Mononuclear cell (primary cell): Measurements from ENCODE around the gene NLGN2. TPM values are rescaled to one million over a fixed set of nuclear protein-coding genes. Genes with fewer than 3 reads are reported as not detected.

Experiments
- H3K27me3 ChIP-seq: 2 replicates; pipeline ENCODE4 v1.6.0; 2011; ENCODE audit warnings: low read length, control low read depth; ENCODE audit not compliant: insufficient read depth
- H3K4me1 ChIP-seq: 2 replicates; pipeline ENCODE4 v1.5.1; 2011; ENCODE audit warnings: mild to moderate bottlenecking, low read length, control low read depth; ENCODE audit not compliant: insufficient read depth
- H3K4me3 ChIP-seq: 2 replicates; pipeline ENCODE4 v1.5.1; 2011; ENCODE audit warnings: mild to moderate bottlenecking, low read length, moderate library complexity
- H3K9me3 ChIP-seq: 2 replicates; pipeline ENCODE4 v1.5.1; 2011; ENCODE audit warnings: low read depth, mild to moderate bottlenecking, control low read depth, low read length
- total RNA-seq: library from RNA; depleted of rRNA; stranded (reverse); fragments of >200 nt; gene quantifications from one replicate; pipeline ENCODE4 v1.2.3, GENCODE V29; 2012

The NLGN2 gene
- total RNA-seq, 1 donor, result 0.73 TPM

GRCh38 chr17:7417056-7417655 lies 9.5 kb downstream of the NLGN2 start:
- Histone ChIP-seq H3K27me3 (no peaks in the 10 kb centered on the region), H3K4me1 (no peaks in the 10 kb centered on the region), H3K9me3 (no peaks in the 10 kb centered on the region), H3K4me3 (no peak overlapping the region)

- no peaks in the 10 kb centered on the region for H3K27me3 ChIP-seq
- no peaks in the 10 kb centered on the region for H3K9me3 ChIP-seq
- no peak overlapping the region for H3K4me3 ChIP-seq
- H3K4me1 ChIP-seq, result no peaks in the 10 kb centered on the region
Measured at GRCh38 chr17:7418472-7419152, 11.0 kb downstream of the NLGN2 start.

GRCh38 chr17:7419819-7420610 lies 12.4 kb downstream of the NLGN2 start, which contains the start of gene SPEM1:
Gene SPEM1, plus strand, starts transcription at chr17:7420324. Its CDS starts 61 bp downstream, at chr17:7420385.
- no peaks in the 10 kb centered on the region for H3K9me3 ChIP-seq
- no peak within 1 kb of the TSS for H3K4me3 ChIP-seq
- no peaks in the 10 kb centered on the region for H3K4me1 ChIP-seq
- H3K27me3 ChIP-seq, result no peaks in the 10 kb centered on the region

GRCh38 chr17:7421186-7421585 lies 13.5 kb downstream of the NLGN2 start:
- no peaks in the 10 kb centered on the region for H3K4me1 ChIP-seq

GRCh38 chr17:7423679-7424078 lies 16.0 kb downstream of the NLGN2 start:
- H3K9me3 ChIP-seq, result no peaks in the 10 kb centered on the region
- no peak overlapping the region for H3K4me3 ChIP-seq
- H3K27me3 ChIP-seq, result no peaks in the 10 kb centered on the region
- H3K4me1 ChIP-seq, result no peaks in the 10 kb centered on the region

More at GRCh38 chr17:7421186-7421585, 13.5 kb downstream of the NLGN2 start:
- Histone ChIP-seq H3K4me3 (no peak overlapping the region), H3K9me3 (no peaks in the 10 kb centered on the region), H3K27me3 (no peaks in the 10 kb centered on the region)

GRCh38 chr17:7425316-7425715 lies 17.7 kb downstream of the NLGN2 start, which contains the start of gene SPEM2:
Gene SPEM2, plus strand, starts transcription at chr17:7425616. Its CDS starts 73 bp downstream, at chr17:7425689.
- no peaks in the 10 kb centered on the region for H3K4me1 ChIP-seq
- H3K27me3 ChIP-seq, result no peaks in the 10 kb centered on the region
- no peak within 1 kb of the TSS for H3K4me3 ChIP-seq
- H3K9me3 ChIP-seq, result no peaks in the 10 kb centered on the region

GRCh38 chr17:7425756-7426155 lies 18.1 kb downstream of the NLGN2 start:
- H3K27me3 ChIP-seq, result no peaks in the 10 kb centered on the region
- H3K4me1 ChIP-seq, result no peaks in the 10 kb centered on the region
- no peak overlapping the region for H3K4me3 ChIP-seq
- no peaks in the 10 kb centered on the region for H3K9me3 ChIP-seq

GRCh38 chr17:7426203-7426863 lies 18.7 kb downstream of the NLGN2 start:
- Histone ChIP-seq H3K27me3 (no peaks in the 10 kb centered on the region), H3K4me3 (no peak overlapping the region)

GRCh38 chr17:7426896-7427489 lies 19.3 kb downstream of the NLGN2 start:
- Histone ChIP-seq H3K4me1 (no peaks in the 10 kb centered on the region), H3K9me3 (no peaks in the 10 kb centered on the region), H3K4me3 (no peak overlapping the region), H3K27me3 (no peaks in the 10 kb centered on the region)

More at GRCh38 chr17:7426203-7426863, 18.7 kb downstream of the NLGN2 start:
- Histone ChIP-seq H3K9me3 (no peaks in the 10 kb centered on the region), H3K4me1 (no peaks in the 10 kb centered on the region)

- Histone ChIP-seq H3K27me3 (no peaks in the 10 kb centered on the region), H3K4me3 (no peak overlapping the region), H3K4me1 (no peaks in the 10 kb centered on the region), H3K9me3 (no peaks in the 10 kb centered on the region)
Measured at GRCh38 chr17:7427549-7427948, 19.9 kb downstream of the NLGN2 start.

GRCh38 chr17:7428557-7428956 lies 20.9 kb downstream of the NLGN2 start, which contains the start of gene SPEM3:
Gene SPEM3, plus strand, starts transcription at chr17:7428857. Its CDS starts 46 bp downstream, at chr17:7428903.
- Histone ChIP-seq H3K9me3 (no peaks in the 10 kb centered on the region), H3K4me1 (no peaks in the 10 kb centered on the region), H3K27me3 (no peaks in the 10 kb centered on the region), H3K4me3 (no peak within 1 kb of the TSS)

- H3K4me3 ChIP-seq, result no peak overlapping the region
- H3K27me3 ChIP-seq, result no peaks in the 10 kb centered on the region
- H3K4me1 ChIP-seq, result peaks cover 1% of the 10 kb centered on the region
- no peaks in the 10 kb centered on the region for H3K9me3 ChIP-seq
Measured at GRCh38 chr17:7429722-7430121, 22.1 kb downstream of the NLGN2 start.

GRCh38 chr17:7431231-7431630 lies 23.6 kb downstream of the NLGN2 start:
- H3K4me1 ChIP-seq, result peaks cover 7% of the 10 kb centered on the region
- H3K9me3 ChIP-seq, result no peaks in the 10 kb centered on the region
- no peak overlapping the region for H3K4me3 ChIP-seq
- no peaks in the 10 kb centered on the region for H3K27me3 ChIP-seq

GRCh38 chr17:7432296-7432695 lies 24.7 kb downstream of the NLGN2 start:
- Histone ChIP-seq H3K9me3 (no peaks in the 10 kb centered on the region), H3K4me1 (peaks cover 18% of the 10 kb centered on the region), H3K27me3 (no peaks in the 10 kb centered on the region), H3K4me3 (no peak overlapping the region)
